Activated CD8-positive, alpha-beta T cell treated with anti-CD3 and anti-CD28 coated beads for 36 hours (primary cell): ENCODE data around the gene NLRP6. TPM values are rescaled to one million over a fixed set of nuclear protein-coding genes. Genes with fewer than 3 reads are reported as not detected.
"Not testable (repeated sequence)": the region's sequence is repeated elsewhere in the genome, so short reads cannot be mapped to it uniquely, and the experiment has no call there.

ENCODE experiments used
- ATAC-seq: fragments of 200-7000 bp; cut with Tn5 transposase; one replicate; pipeline ENCODE4 v1.10.0; 2021; ENCODE audit warnings: mild to moderate bottlenecking, moderate library complexity
- CTCF ChIA-PET: fragments of 350-600 bp; sonication (Branson Sonifier 250); formaldehyde crosslinking; loops from one replicate; lab custom pipeline; 2021; ENCODE audit warnings: antibody characterized with exemption; lab: Charles Lee
- POLR2A ChIA-PET: fragments of 350-600 bp; sonication (Branson Sonifier 250); formaldehyde crosslinking; loops from one replicate; lab custom pipeline; 2021; ENCODE audit warnings: antibody characterized with exemption; lab: Charles Lee
- DNase-seq: peaks from one replicate; pipeline ENCODE4 v3.0.0-alpha.2; 2020
- H3K27ac Mint-ChIP-seq: one replicate; pipeline ENCODE4 v1.8.0; 2021; ENCODE audit warnings: mild to moderate bottlenecking, mixed read lengths
- H3K27me3 Mint-ChIP-seq: one replicate; pipeline ENCODE4 v1.8.0; 2021; ENCODE audit warnings: mixed read lengths
- H3K36me3 Mint-ChIP-seq: one replicate; pipeline ENCODE4 v1.8.0; 2021; ENCODE audit warnings: low read depth, mixed read lengths
- H3K4me1 Mint-ChIP-seq: one replicate; pipeline ENCODE4 v1.8.0; 2021; ENCODE audit warnings: low read depth, mixed read lengths
- H3K4me3 Mint-ChIP-seq: one replicate; pipeline ENCODE4 v1.8.0; 2021; ENCODE audit warnings: mild to moderate bottlenecking, moderate library complexity, mixed read lengths
- H3K9me3 Mint-ChIP-seq: one replicate; pipeline ENCODE4 v1.8.0; 2021; ENCODE audit warnings: mixed read lengths
- CTCF ChIP-seq: fragments of 200-600 bp; IDR thresholded peaks from one replicate; pipeline ENCODE4 v1.8.0; 2022; ENCODE audit warnings: antibody characterized with exemption, mild to moderate bottlenecking
- intact Hi-C: fragments of 100-400 bp; cut with micrococcal nuclease; formaldehyde crosslinking; loops from one replicate; pipeline ENCODE4 v1.10.0; 2022
- total RNA-seq, 2 experiments: library from RNA; stranded (reverse); gene quantifications; one replicate each; pipeline ENCODE4 v1.2.3, GENCODE V29; 2021

The NLRP6 gene
- total RNA-seq, 2 experiments from 2014 or later: 3.3 to 3.4 TPM

- Mint-ChIP-seq H3K4me1 (peaks cover 46% of the 10 kb centered on the region), H3K27me3 (no peaks in the 10 kb centered on the region), H3K36me3 (peaks cover 20% of the 10 kb centered on the region), H3K27ac (peak overlapping the region; percentile 93), H3K9me3 (no peaks in the 10 kb centered on the region), H3K4me3 (peak overlapping the region; percentile 92)
- intact Hi-C loops: no loop called here
- no peak for TF ChIP-seq CTCF
- DNase-seq (no peak), ATAC-seq (no peak)
- CTCF ChIA-PET: interaction anchor here (1.0 to 6.4 kb wide), 15 partner anchors 9 to 212 kb away, joined by 3 to 51 read pairs (median 7); partner anchors contain the start of genes NLRP6 and PSMD13
- POLR2A ChIA-PET: interaction anchor here (0.6 to 4.4 kb wide), 8 partner anchors 8 to 56 kb away, joined by 3 to 36 read pairs (median 3); partner anchors contain the start of genes IFITM1 and IFITM5
Observed at GRCh38 chr11:306645-307371, 28.6 kb downstream of the NLRP6 start.

- DNase-seq: peak; percentile 84
- intact Hi-C loops, H3K27me3 Mint-ChIP-seq, H3K9me3 Mint-ChIP-seq: not testable (repeated sequence)
- peak within 1 kb of the TSS; percentile 93 for H3K27ac Mint-ChIP-seq
- peak within 1 kb of the TSS; percentile 92 for H3K4me3 Mint-ChIP-seq
- CTCF ChIA-PET: interaction anchor here (1.1 to 6.4 kb wide), 6 partner anchors 9 to 57 kb away, joined by 3 to 51 read pairs (median 26); partner anchors contain the start of gene NLRP6
- H3K36me3 Mint-ChIP-seq: peaks cover 20% of the 10 kb centered on the region
- H3K4me1 Mint-ChIP-seq: peaks cover 46% of the 10 kb centered on the region
- POLR2A ChIA-PET: interaction anchor here (0.6 to 4.4 kb wide), 4 partner anchors 8 to 58 kb away, joined by 3 to 36 read pairs (median 4); partner anchors contain the start of genes IFITM1 and IFITM5
- peak; percentile 55 for ATAC-seq
Observed at GRCh38 chr11:307766-308708, 29.8 kb downstream of the NLRP6 start, which contains the start of gene IFITM2. TSS of gene IFITM2 (plus strand) at chr11:307816. CDS start at chr11:308193, 377 bp downstream.

- peak overlapping the region; percentile 93 for H3K27ac Mint-ChIP-seq
- ChIA-PET POLR2A (interaction anchor here (0.6 to 1.3 kb wide), 7 partner anchors 8 to 47 kb away, joined by 3 to 7 read pairs (median 3); no protein-coding TSS in a partner anchor), CTCF (interaction anchor here (1.1 to 6.4 kb wide), 6 partner anchors 10 to 102 kb away, joined by 4 to 44 read pairs (median 4); partner anchors contain the start of genes BET1L, IFITM5, NLRP6 and RIC8A)
- H3K9me3 Mint-ChIP-seq, intact Hi-C loops, H3K27me3 Mint-ChIP-seq: not testable (repeated sequence)
- H3K4me3 Mint-ChIP-seq: peak overlapping the region; percentile 92
- DNase-seq: peak; percentile 47
- H3K36me3 Mint-ChIP-seq: peaks cover 22% of the 10 kb centered on the region
- peak; percentile 4 for ATAC-seq
- peaks cover 41% of the 10 kb centered on the region for H3K4me1 Mint-ChIP-seq
Observed at GRCh38 chr11:308740-309665, 30.8 kb downstream of the NLRP6 start.

- POLR2A ChIA-PET: interaction anchor here (0.9 to 1.3 kb wide), 4 partner anchors 8 to 30 kb away, joined by 3 to 7 read pairs (median 6); no protein-coding TSS in a partner anchor
Observed at GRCh38 chr11:309979-310572, 31.9 kb downstream of the NLRP6 start.

GRCh38 chr11:311013-311748 lies 33.0 kb downstream of the NLRP6 start:
- not testable (repeated sequence) for H3K9me3 Mint-ChIP-seq, H3K27me3 Mint-ChIP-seq
- peaks cover 30% of the 10 kb centered on the region for H3K4me1 Mint-ChIP-seq
- peak overlapping the region; percentile 83 for H3K4me3 Mint-ChIP-seq
- ChIA-PET CTCF (interaction anchor here (1.7 kb wide), 1 partner anchor 60 kb away, joined by 13 read pairs; no protein-coding TSS in a partner anchor), POLR2A (interaction anchor here (0.8 to 2.6 kb wide), 10 partner anchors 9 to 138 kb away, joined by 3 to 18 read pairs (median 6); partner anchors contain the start of genes BET1L, PGGHG and RIC8A)
- H3K36me3 Mint-ChIP-seq: peaks cover 38% of the 10 kb centered on the region
- intact Hi-C loops: loop anchor here (10.0 kb wide), 1 partner anchor 46 kb away; no protein-coding TSS in a partner anchor
- ATAC-seq (peak; percentile 22), DNase-seq (peak; percentile 42)
- H3K27ac Mint-ChIP-seq: peak overlapping the region; percentile 91

More at GRCh38 chr11:309979-310572, 31.9 kb downstream of the NLRP6 start:
- ATAC-seq, H3K27me3 Mint-ChIP-seq, DNase-seq, H3K9me3 Mint-ChIP-seq: not testable (repeated sequence)
- peak overlapping the region; percentile 93 for H3K27ac Mint-ChIP-seq
- CTCF ChIA-PET: interaction anchor here (1.1 to 6.4 kb wide), 6 partner anchors 11 to 103 kb away, joined by 4 to 44 read pairs (median 4); partner anchors contain the start of genes BET1L, IFITM5, NLRP6 and RIC8A
- intact Hi-C loops: loop anchor here (10.0 kb wide), 1 partner anchor 45 kb away; no protein-coding TSS in a partner anchor
- peak overlapping the region; percentile 92 for H3K4me3 Mint-ChIP-seq
- peaks cover 32% of the 10 kb centered on the region for H3K36me3 Mint-ChIP-seq
- peaks cover 39% of the 10 kb centered on the region for H3K4me1 Mint-ChIP-seq
